GM19397 (cell line): ENCODE measurements around the gene GSAP.
"Not testable (repeated sequence)": the region's sequence is repeated elsewhere in the genome, so short reads cannot be mapped to it uniquely, and the experiment has no call there.

ENCODE experiments used
- ATAC-seq: cut with Tn5 transposase; IDR thresholded peaks from one replicate; pipeline ENCODE4 v1.9.1; 2021; ENCODE audit warnings: mild to moderate bottlenecking, moderate library complexity; ENCODE audit not compliant: unreplicated experiment

GSAP gene

GRCh38 chr7:77415823-77416620, at the start of gene GSAP:
TSS of gene GSAP (minus strand) at chr7:77416349. CDS start at chr7:77416321, 28 bp downstream.
- ATAC-seq = peak; percentile 58

- no peak for ATAC-seq
Measured at GRCh38 chr7:77465256-77465655, 49.1 kb upstream of the GSAP start.

GRCh38 chr7:77464589-77464988, 48.4 kb upstream of the GSAP start:
- no peak for ATAC-seq

GRCh38 chr7:77463632-77464031, 47.5 kb upstream of the GSAP start:
- not testable (repeated sequence) for ATAC-seq

- no peak for ATAC-seq
Measured at GRCh38 chr7:77461842-77462241, 45.7 kb upstream of the GSAP start.

GRCh38 chr7:77461246-77461645, 45.1 kb upstream of the GSAP start:
- ATAC-seq = no peak

GRCh38 chr7:77460057-77460486, 43.9 kb upstream of the GSAP start:
- ATAC-seq = no peak

- no peak for ATAC-seq
Measured at GRCh38 chr7:77459311-77459726, 43.2 kb upstream of the GSAP start.

GRCh38 chr7:77458786-77459185, 42.6 kb upstream of the GSAP start:
- no peak for ATAC-seq

- no peak for ATAC-seq
Measured at GRCh38 chr7:77457779-77458178, 41.6 kb upstream of the GSAP start.

- no peak for ATAC-seq
Measured at GRCh38 chr7:77456696-77457095, 40.5 kb upstream of the GSAP start.

- ATAC-seq = no peak
Measured at GRCh38 chr7:77455321-77455720, 39.2 kb upstream of the GSAP start.

- no peak for ATAC-seq
Measured at GRCh38 chr7:77454802-77455201, 38.7 kb upstream of the GSAP start.

GRCh38 chr7:77453531-77453930, 37.4 kb upstream of the GSAP start:
- ATAC-seq = no peak

- not testable (repeated sequence) for ATAC-seq
Measured at GRCh38 chr7:77451950-77452349, 35.8 kb upstream of the GSAP start.

GRCh38 chr7:77450613-77451012, 34.5 kb upstream of the GSAP start:
- ATAC-seq = no peak

GRCh38 chr7:77450054-77450453, 33.9 kb upstream of the GSAP start:
- no peak for ATAC-seq

- no peak for ATAC-seq
Measured at GRCh38 chr7:77447616-77448015, 31.5 kb upstream of the GSAP start.

GRCh38 chr7:77444123-77444522, 28.0 kb upstream of the GSAP start:
- ATAC-seq = no peak

GRCh38 chr7:77443042-77443441, 26.9 kb upstream of the GSAP start:
- ATAC-seq = no peak

GRCh38 chr7:77442636-77443035, 26.5 kb upstream of the GSAP start:
- no peak for ATAC-seq

- ATAC-seq = no peak
Measured at GRCh38 chr7:77441046-77441445, 24.9 kb upstream of the GSAP start.

GRCh38 chr7:77439572-77439971, 23.4 kb upstream of the GSAP start:
- no peak for ATAC-seq
